GM21737 (cell line): ENCODE data around the gene BPIFB2.

Experiments
- ATAC-seq: cut with Tn5 transposase; IDR thresholded peaks from one replicate; pipeline ENCODE4 v1.9.1; 2021; ENCODE audit warnings: mild to moderate bottlenecking, moderate library complexity; ENCODE audit not compliant: unreplicated experiment

The BPIFB2 gene

DNA sequence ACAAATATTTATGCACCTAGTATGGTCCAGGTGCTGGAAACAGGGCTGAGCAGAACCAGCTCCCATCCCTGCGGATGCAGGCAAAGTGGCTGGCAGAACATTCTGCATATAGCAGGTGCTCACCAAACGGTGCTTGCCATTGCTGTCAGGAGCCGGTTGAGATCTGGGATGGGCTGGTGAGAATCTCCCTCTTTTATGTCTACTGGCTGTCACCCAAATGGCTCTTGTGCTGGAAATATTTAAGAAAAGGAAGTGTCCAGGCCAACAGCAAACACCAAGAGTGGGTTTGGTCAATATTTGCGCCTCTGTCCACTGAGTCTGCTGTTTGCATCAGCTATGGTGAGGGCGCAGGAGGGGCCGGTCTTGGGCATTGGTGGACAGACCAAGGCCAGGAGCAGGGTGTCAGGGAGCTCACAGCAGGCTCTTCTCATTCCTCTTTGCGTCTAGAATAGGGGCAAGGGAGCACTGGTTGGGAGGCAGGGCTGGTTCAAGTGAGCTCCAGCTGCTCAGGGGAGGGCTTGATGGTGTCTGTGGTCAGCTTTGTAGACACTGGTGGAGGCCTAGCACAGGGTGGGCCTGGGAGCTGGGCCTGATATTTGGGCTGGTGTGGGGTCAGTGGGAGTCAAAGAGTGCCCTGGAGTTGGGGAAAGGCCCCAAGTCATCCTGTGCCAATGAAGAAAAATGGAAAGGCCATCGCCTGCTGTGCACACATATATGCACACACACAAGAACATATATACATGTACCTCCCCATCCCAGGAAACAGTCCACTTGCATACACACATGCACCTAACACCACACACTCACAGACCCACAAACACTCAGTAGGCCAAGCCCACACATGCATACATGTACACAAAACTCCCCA is 1.4 kb upstream of the BPIFB2 start:
- ATAC-seq, result no peak

- no peak for ATAC-seq
These were observed 628 bp upstream of the BPIFB2 start for GRCh38 chr20:33006776-33007375.

- ATAC-seq, result no peak
These were observed 1.1 kb downstream of the BPIFB2 start for GRCh38 chr20:33008336-33009213.

DNA sequence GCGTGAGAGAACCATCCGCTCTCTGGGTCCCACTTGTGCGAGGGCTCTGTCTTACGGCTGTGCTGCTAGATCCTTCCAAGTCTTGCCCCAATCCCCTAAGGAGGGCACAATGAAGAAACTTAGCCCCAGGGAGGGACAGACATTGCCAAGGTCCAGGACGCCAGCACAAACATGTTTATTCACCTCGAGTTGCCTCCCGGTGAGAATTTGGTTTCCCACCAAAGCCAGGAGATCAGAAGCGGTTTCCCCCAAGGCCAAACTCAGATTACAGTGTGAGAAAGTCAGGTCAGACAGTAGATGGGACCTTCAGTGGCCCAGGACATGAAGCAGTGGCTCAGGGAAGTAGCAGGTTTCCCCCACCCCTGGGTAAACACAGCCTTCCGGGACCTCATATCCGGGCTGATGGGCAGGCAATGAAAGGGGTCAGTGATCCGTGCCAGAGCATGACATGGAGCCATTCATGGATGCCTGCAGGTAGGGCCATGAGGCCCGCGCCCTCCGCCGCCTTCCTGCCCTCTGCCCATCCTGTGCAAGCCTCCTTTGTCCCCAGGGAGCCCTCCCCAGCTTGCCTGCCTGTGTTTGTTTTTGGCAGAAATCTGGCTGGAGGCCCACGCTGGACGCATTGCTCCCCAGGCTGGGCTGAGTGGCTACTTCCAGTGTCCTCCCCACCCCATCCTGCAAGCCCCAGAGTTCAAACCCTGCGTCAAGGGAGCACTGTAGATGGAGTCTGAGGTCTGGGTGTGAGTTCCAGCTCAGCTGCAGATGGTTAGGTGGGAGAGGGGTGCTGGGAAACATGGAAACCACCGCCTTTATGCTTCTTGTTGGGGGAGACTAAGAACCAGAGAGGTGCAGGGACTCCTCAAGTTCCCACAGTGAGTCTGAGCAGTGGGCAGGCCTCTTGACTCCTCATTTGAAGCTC is 2.0 kb downstream of the BPIFB2 start:
- ATAC-seq, result no peak

DNA sequence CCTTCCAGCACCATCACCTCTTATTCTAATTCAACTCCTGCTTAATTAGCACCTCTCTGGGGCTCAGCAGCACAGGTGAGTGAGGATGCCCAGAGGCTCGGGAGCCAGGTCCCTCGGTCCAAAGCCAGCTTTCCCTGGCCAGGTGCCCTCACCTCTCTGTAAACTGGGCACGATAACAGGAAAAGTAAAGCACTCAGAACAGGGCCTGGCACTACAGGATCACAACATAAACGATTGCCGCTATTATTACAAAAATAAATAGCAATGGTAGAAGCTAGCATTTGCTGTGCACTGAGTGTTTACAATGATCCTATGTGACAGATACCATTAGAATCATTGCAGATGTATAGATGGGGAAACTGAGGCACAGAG is 2.6 kb downstream of the BPIFB2 start:
- ATAC-seq, result no peak

DNA sequence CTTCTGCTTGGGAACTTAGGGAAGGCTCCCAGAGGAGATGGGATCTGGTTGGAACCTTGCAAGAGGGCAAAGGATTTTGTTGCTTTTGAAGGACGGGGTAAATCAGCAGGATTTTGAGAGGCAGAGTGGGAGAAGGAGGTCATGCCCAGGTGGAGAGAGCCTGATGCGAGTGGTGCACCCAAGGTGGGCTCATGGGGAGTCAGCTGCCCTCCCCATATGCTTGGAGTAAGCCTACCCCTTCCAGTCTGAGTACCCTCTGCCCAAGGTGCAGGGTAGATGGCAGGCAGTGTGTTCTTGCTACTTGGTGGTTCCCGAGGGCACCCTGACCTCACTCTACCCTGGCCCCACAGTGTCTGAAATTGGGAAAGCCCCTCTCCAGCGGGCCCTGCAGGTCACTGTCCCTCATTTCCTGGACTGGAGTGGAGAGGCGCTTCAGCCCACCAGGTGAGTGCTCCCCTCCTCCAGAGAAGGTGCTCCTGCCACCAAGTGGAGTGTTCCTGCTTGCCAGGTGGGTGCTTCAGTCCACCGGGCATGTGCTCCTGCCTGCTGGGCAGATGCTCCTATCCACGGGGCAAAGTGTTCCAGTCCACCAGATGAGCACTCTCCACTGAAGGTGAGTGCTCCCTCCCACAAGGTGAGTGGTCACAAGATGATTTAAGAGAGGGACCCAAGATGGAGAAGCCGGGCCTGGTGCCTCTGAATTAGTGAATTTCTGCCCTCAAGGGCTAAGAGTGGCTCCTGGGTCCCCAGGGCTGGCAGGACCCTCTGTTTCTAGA is 3.4 kb downstream of the BPIFB2 start:
- no peak for ATAC-seq

DNA sequence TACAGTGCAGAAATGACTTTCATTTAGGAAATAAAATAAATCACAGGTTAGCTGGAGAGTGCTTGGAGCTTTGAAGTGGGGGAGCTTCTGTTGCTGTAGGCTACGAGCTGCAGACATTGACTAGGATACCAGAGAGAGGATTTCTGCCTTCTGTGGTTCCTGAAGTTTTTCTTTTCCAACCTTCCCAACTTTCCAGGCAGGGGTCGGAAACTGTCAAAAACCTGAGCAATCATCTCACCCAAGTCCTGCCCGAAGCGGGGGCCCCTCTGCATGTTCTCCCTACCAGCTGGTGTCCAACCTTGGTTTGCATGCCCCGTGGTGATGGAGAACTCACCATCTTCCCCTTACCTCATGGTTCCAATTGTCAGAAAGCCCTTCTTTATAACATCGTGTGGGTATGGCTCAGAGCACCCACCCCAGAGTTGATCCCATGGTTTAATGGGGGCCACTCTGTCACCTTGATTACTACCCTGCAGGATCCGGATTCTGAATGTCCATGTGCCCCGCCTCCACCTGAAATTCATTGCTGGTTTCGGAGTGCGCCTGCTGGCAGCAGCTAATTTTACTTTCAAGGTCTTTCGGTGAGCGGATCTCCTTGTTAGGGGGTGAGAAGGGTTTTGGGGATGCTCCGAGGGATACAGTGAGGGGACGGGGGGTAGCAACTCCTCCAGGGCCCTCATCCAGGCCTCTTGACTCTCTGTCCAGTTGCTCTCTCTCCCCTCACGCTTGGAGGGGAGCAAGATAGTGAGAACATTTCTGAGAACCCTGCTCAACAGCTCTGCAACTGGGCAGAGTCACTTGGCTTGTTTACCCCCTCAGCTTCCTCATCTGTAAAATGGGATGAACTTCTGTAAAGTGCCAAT is 5.1 kb downstream of the BPIFB2 start:
- no peak for ATAC-seq

GRCh38 chr20:33013701-33014326 is 6.3 kb downstream of the BPIFB2 start:
- no peak for ATAC-seq

- ATAC-seq, result no peak
These were observed 7.0 kb downstream of the BPIFB2 start for GRCh38 chr20:33014336-33015113.

DNA sequence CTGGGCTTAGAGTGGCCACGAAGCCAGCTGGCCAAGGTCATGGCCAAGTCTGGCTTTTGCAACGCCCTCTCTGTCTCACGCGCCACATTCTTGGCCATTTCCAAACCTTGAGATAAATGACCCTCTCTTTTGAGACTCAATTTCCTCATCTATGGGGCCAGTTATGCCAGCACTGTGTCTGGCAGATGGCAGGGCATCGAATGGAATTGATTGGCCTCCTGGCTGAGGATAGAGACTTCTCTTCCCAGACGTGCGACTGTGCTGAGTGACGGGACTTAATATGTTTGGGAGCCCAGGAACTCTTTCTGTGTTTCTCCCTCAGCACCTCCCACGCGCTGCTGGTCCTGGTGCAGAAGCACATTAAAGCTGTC is 7.6 kb downstream of the BPIFB2 start:
- no peak for ATAC-seq

GRCh38 chr20:33015700-33016580 is 8.4 kb downstream of the BPIFB2 start:
- no peak for ATAC-seq

DNA sequence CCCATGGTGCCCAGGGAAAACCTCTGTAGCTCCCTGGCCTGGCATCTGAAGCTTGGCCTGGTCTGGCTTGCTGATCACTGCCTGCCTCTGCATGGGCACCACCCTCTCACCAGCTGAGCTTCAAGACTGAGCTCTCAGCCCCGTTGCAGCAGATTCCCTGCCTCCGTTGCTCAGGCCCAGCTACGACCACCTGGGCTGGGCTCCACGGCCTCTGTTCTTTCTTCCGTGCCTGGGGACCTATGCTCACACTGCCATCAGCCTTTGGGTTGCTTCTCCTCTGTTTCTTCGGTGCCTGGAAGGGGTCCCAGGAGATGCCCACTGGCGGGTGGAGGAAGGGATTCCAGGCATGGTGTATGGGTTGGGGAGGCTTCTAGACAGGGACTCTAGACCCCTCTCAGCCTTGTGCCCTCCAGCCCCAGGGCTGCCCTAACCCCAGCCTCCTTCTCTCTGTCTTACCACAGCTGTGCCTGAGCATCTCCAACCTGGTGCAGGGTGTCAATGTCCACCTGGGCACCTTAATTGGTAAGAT is 9.1 kb downstream of the BPIFB2 start:
- no peak for ATAC-seq

DNA sequence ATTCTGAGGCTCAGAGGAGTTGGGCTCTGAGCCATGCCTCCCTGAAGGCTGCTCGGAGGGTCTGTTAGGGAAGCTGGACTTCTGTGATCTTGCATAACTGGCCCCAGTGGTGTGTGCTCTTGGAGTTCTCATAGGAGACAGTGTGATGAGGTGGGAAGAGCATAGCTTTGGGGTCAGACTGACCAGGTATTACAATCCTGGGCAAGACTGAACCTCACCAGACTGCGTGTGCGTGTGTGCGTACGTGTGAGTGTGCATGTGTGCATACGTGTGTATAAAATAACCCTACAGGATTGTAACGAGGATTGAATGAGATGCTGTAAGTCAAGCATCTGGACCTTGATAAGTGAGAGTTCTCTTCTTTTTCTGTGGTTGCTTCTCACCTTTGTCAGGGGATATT is 10.0 kb downstream of the BPIFB2 start:
- no peak for ATAC-seq

DNA sequence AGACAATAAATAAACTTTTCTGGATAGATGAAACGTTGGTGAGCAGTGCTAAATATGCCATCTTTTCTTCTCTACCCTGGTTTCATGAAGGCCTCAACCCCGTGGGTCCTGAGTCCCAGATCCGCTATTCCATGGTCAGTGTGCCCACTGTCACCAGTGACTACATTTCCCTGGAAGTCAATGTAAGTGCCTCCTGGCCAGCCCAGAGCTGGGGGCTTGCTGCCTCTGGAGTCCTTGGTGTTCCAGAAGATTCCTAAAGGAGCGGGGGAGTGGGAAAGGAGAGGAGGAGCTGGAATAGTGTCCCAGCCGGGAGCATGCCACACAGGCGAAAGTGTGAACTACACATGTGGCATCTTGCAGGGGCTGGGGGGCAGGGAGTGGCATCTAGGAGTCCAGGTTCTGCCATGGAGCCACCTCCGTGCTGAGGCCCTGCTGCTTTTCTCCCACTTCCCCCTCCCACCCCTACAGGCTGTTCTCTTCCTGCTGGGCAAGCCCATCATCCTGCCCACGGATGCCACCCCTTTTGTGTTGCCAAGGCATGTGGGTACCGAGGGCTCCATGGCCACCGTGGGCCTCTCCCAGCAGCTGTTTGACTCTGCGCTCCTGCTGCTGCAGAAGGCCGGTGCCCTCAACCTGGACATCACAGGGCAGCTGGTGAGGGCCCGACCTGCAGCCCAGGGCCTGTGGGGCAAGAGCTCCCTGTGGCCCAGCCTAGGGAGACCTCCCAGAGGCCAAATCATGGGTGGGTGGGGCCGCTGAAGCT is 10.8 kb downstream of the BPIFB2 start:
- no peak for ATAC-seq

DNA sequence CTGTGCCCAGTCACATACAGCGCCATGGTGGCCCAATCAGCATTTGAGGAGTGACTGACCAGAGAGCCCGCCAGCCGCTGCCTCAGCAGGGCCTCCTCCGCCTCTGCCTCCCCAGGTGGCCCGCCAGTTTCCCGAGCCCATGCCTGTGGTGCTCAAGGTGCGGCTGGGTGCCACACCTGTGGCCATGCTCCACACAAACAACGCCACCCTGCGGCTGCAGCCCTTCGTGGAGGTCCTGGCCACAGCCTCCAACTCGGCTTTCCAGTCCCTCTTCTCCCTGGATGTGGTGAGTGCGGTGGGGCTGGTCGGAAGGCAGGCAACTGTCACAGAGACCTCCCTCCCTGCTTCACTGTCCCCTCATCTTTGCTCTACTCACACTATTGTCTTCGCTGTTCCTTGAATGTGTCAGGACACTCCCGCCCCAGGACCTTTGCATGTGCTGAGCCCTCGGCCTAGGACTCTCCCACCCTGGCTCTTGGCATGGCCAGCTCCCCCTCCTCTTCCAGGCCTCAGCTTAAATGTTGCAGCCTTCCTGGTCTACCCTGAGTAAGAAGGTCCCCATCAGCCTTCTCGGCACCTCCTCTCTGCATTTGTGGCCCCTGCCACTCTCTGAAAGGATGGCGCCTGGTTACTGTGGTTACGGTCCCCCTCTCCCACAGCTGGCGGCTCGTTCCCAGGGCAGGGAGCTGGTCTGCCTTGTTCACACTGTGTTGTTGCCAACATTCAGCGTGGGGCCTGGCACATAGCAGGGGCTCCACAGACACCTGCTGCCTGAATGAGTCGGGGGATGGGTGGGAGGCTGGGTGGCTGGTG is 12.2 kb downstream of the BPIFB2 start:
- ATAC-seq, result no peak
